Measurements from ENCODE around the gene DLG1. TPM values are rescaled to one million over a fixed set of nuclear protein-coding genes. Genes with fewer than 3 reads are reported as not detected.

DLG1 gene
- total RNA-seq, 1 donor from 2014 or later, result 138 TPM

DNA sequence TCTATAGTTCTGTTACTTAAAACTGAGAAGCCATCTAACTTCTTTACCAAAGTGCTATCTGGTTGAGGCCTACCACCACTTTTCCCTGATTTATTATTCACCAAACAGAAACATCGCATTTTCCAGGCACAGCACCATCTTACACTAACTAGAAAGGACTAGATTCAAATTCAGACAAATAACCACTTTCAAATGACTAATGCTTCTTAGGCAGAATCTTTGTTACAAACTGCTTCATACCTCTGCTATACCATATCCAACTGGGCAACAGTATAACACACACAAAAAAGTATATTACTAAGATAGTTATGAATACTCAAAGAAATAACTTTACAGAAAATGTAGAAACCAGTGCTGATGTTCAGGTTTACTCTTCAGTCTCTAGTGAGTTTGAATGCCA, 16.6 kb downstream of the DLG1 start:
- Histone ChIP-seq H3K4me1 (no peaks in the 10 kb centered on the region), H2AFZ (replicated peaks) (no peak overlapping the region), H3K27me3 (no peaks in the 10 kb centered on the region), H3K4me2 (no peak overlapping the region), H4K20me1 (ENCODE audit: low read depth) (peaks cover 12% of the 10 kb centered on the region), H3F3A (ENCODE audit: low read depth) (no peaks in the 10 kb centered on the region), H3K27ac (no peak overlapping the region), H3K79me2 (ENCODE audit: low read depth) (peaks cover 98% of the 10 kb centered on the region), H3K9ac (no peak overlapping the region), H3K36me3 (peaks cover 44% of the 10 kb centered on the region), H3K9me3 (ENCODE audit: low read depth) (no peaks in the 10 kb centered on the region), H3K4me3 (no peak overlapping the region)
- Mint-ChIP-seq H3K9me3 (peaks cover 13% of the 10 kb centered on the region), H3K4me1 (no peaks in the 10 kb centered on the region), H3K4me3 (no peak overlapping the region), H3K36me3 (peaks cover 59% of the 10 kb centered on the region), H3K27me3 (ENCODE audit: insufficient read depth, low read depth) (no peaks in the 10 kb centered on the region), H3K27ac (no peak overlapping the region)
- TF ChIP-seq EZH2phosphoT487 (IDR thresholded peaks at IDR 0.05) (no peak), EZH2 (IDR thresholded peaks at IDR 0.05) (no peak), CTCF (IDR thresholded peaks at IDR 0.05) (no peak)
- DNase-seq (ENCODE audit: low spot score), result no peak

DNA sequence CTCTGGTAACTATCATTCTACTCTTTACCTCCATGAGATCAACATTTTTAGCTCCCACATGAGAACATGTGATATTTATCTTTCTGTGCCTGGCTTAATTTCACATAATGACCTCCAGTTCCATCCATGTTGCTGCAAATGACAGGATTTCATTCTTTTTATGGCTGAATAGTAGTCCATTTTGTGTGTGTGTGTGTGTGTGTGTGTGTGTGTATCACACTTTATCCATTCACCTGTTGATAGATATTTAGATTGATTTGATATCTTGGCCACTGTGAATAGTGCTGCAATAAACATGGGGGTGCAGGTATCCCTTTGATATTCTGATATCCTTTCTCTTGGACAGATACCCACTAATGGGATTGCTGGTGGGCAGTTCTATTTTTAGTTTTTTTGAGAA, 18.3 kb downstream of the DLG1 start:
- H3K9ac ChIP-seq, result no peak overlapping the region
- H3K27ac ChIP-seq, result no peak overlapping the region
- DNase-seq (ENCODE audit: low spot score), result no peak
- no peak overlapping the region for H3K4me3 ChIP-seq
- H3F3A ChIP-seq (ENCODE audit: low read depth), result no peaks in the 10 kb centered on the region
- Mint-ChIP-seq H3K27me3 (ENCODE audit: insufficient read depth, low read depth) (no peaks in the 10 kb centered on the region), H3K27ac (no peak overlapping the region), H3K9me3 (peaks cover 5% of the 10 kb centered on the region), H3K4me1 (no peaks in the 10 kb centered on the region), H3K4me3 (no peak overlapping the region), H3K36me3 (peaks cover 52% of the 10 kb centered on the region)
- H3K4me2 ChIP-seq, result no peak overlapping the region
- H3K79me2 ChIP-seq (ENCODE audit: low read depth), result peaks cover 98% of the 10 kb centered on the region
- H2AFZ ChIP-seq (replicated peaks), result no peak overlapping the region
- no peaks in the 10 kb centered on the region for H3K27me3 ChIP-seq
- peaks cover 26% of the 10 kb centered on the region for H4K20me1 ChIP-seq (ENCODE audit: low read depth)
- TF ChIP-seq EZH2 (IDR thresholded peaks at IDR 0.05) (no peak), EZH2phosphoT487 (IDR thresholded peaks at IDR 0.05) (no peak), CTCF (IDR thresholded peaks at IDR 0.05) (no peak)
- peaks cover 35% of the 10 kb centered on the region for H3K36me3 ChIP-seq
- H3K9me3 ChIP-seq (ENCODE audit: low read depth), result no peaks in the 10 kb centered on the region
- no peaks in the 10 kb centered on the region for H3K4me1 ChIP-seq

DNA sequence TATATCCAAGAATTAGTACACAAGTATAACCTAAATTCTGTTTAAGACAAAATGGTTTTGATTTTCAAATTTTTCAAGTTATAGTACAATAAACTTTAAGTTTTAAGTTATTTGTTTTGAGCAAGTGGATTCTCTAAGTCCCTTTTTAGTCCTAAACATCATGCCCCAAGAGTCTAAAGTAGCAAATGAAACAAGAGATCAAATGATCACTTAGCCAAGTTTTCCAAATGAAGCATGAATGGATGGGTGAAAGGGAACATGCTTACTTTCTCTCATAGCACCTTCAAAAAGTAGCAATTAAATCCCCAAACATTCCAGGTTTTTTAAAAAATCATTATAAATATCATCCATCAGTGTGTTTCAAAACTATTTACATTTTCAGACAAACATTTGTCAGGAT, 19.5 kb downstream of the DLG1 start:
- DNase-seq (ENCODE audit: low spot score), result no peak
- H3K4me3 Mint-ChIP-seq, result no peak overlapping the region

More for the DNA sequence above, 19.5 kb downstream of the DLG1 start:
- no peak overlapping the region for H3K27ac Mint-ChIP-seq
- Histone ChIP-seq H3K9me3 (ENCODE audit: low read depth) (no peaks in the 10 kb centered on the region), H3K4me1 (no peaks in the 10 kb centered on the region), H3K9ac (no peak overlapping the region), H3K36me3 (peaks cover 35% of the 10 kb centered on the region), H2AFZ (replicated peaks) (no peak overlapping the region), H3K27me3 (no peaks in the 10 kb centered on the region), H3F3A (ENCODE audit: low read depth) (no peaks in the 10 kb centered on the region), H3K79me2 (ENCODE audit: low read depth) (peaks cover 98% of the 10 kb centered on the region), H3K4me2 (no peak overlapping the region), H4K20me1 (ENCODE audit: low read depth) (peaks cover 32% of the 10 kb centered on the region), H3K27ac (no peak overlapping the region), H3K4me3 (no peak overlapping the region)
- no peaks in the 10 kb centered on the region for H3K27me3 Mint-ChIP-seq (ENCODE audit: insufficient read depth, low read depth)
- TF ChIP-seq CTCF (IDR thresholded peaks at IDR 0.05), result no peak
- no peak for TF ChIP-seq EZH2phosphoT487 (IDR thresholded peaks at IDR 0.05)
- no peak for TF ChIP-seq EZH2 (IDR thresholded peaks at IDR 0.05)
- no peaks in the 10 kb centered on the region for H3K4me1 Mint-ChIP-seq
- H3K36me3 Mint-ChIP-seq, result peaks cover 52% of the 10 kb centered on the region
- peaks cover 2% of the 10 kb centered on the region for H3K9me3 Mint-ChIP-seq

Data from neural progenitor cell (in vitro differentiated cells).